Osteocyte (in vitro differentiated cells): ENCODE measurements around the gene SOX5. TPM values are rescaled to one million over a fixed set of nuclear protein-coding genes. Genes with fewer than 3 reads are reported as not detected.

Source experiments
- DNase-seq: peaks from one replicate; pipeline ENCODE4 v3.0.0; 2021; ENCODE audit warnings: mixed read lengths; ENCODE audit not compliant: unreplicated experiment; ENCODE audit errors: extremely low spot score
- H3K27ac Mint-ChIP-seq: one replicate; pipeline ENCODE4 v1.8.0; 2021; ENCODE audit warnings: mild to moderate bottlenecking, mixed read lengths; ENCODE audit not compliant: unreplicated experiment
- H3K27me3 Mint-ChIP-seq: one replicate; pipeline ENCODE4 v1.8.0; 2021; ENCODE audit warnings: mixed read lengths; ENCODE audit not compliant: unreplicated experiment
- H3K36me3 Mint-ChIP-seq: one replicate; pipeline ENCODE4 v1.8.0; 2021; ENCODE audit warnings: mixed read lengths; ENCODE audit not compliant: unreplicated experiment
- H3K4me1 Mint-ChIP-seq: one replicate; pipeline ENCODE4 v1.8.0; 2021; ENCODE audit warnings: mixed read lengths; ENCODE audit not compliant: unreplicated experiment
- H3K4me3 Mint-ChIP-seq: one replicate; pipeline ENCODE4 v1.8.0; 2021; ENCODE audit warnings: mild to moderate bottlenecking, moderate library complexity, mixed read lengths; ENCODE audit not compliant: unreplicated experiment
- H3K9me3 Mint-ChIP-seq: one replicate; pipeline ENCODE4 v1.8.0; 2021; ENCODE audit warnings: mixed read lengths; ENCODE audit not compliant: unreplicated experiment
- CTCF ChIP-seq: fragments of 200-600 bp; sonication (generic); IDR thresholded peaks from 2 replicates; pipeline ENCODE4 v1.5.0; 2021; ENCODE audit warnings: antibody characterized with exemption, mild to moderate bottlenecking, moderate library complexity
- total RNA-seq: library from RNA; stranded (reverse); gene quantifications from 2 replicates; pipeline ENCODE4 v1.2.1, GENCODE V29; 2021

SOX5 gene
- total RNA-seq, 1 donor from 2014 or later: 6.3 TPM

GRCh38 chr12:23854598-23854997, 94.9 kb downstream of the SOX5 start:
- Mint-ChIP-seq H3K4me1 (no peaks in the 10 kb centered on the region), H3K36me3 (no peaks in the 10 kb centered on the region), H3K27ac (no peak overlapping the region), H3K27me3 (no peaks in the 10 kb centered on the region), H3K9me3 (peaks cover 4% of the 10 kb centered on the region), H3K4me3 (no peak overlapping the region)
- no peak for DNase-seq
- no peak for TF ChIP-seq CTCF

GRCh38 chr12:23853640-23854039, 95.8 kb downstream of the SOX5 start:
- TF ChIP-seq CTCF: no peak
- Mint-ChIP-seq H3K4me3 (no peak overlapping the region), H3K27ac (no peak overlapping the region), H3K4me1 (no peaks in the 10 kb centered on the region), H3K36me3 (no peaks in the 10 kb centered on the region), H3K27me3 (no peaks in the 10 kb centered on the region), H3K9me3 (no peaks in the 10 kb centered on the region)
- no peak for DNase-seq

GRCh38 chr12:23851602-23852001, 97.9 kb downstream of the SOX5 start:
- no peaks in the 10 kb centered on the region for H3K27me3 Mint-ChIP-seq
- TF ChIP-seq CTCF: no peak
- no peaks in the 10 kb centered on the region for H3K4me1 Mint-ChIP-seq
- no peak for DNase-seq
- no peaks in the 10 kb centered on the region for H3K9me3 Mint-ChIP-seq
- no peak overlapping the region for H3K4me3 Mint-ChIP-seq
- no peaks in the 10 kb centered on the region for H3K36me3 Mint-ChIP-seq
- no peak overlapping the region for H3K27ac Mint-ChIP-seq

GRCh38 chr12:23847857-23848256, 101.6 kb downstream of the SOX5 start:
- Mint-ChIP-seq H3K9me3 (no peaks in the 10 kb centered on the region), H3K27me3 (no peaks in the 10 kb centered on the region), H3K27ac (no peak overlapping the region), H3K36me3 (no peaks in the 10 kb centered on the region), H3K4me3 (no peak overlapping the region), H3K4me1 (no peaks in the 10 kb centered on the region)
- TF ChIP-seq CTCF: no peak
- no peak for DNase-seq

- H3K36me3 Mint-ChIP-seq: no peaks in the 10 kb centered on the region
Measured at GRCh38 chr12:23843958-23844357, 105.5 kb downstream of the SOX5 start.

More at GRCh38 chr12:23843958-23844357, 105.5 kb downstream of the SOX5 start:
- no peak for DNase-seq
- TF ChIP-seq CTCF: no peak
- no peak overlapping the region for H3K4me3 Mint-ChIP-seq
- H3K9me3 Mint-ChIP-seq: no peaks in the 10 kb centered on the region
- no peak overlapping the region for H3K27ac Mint-ChIP-seq
- no peaks in the 10 kb centered on the region for H3K27me3 Mint-ChIP-seq
- H3K4me1 Mint-ChIP-seq: no peaks in the 10 kb centered on the region
